Measurements from ENCODE around the gene PRSS56.

PRSS56 gene

DNA sequence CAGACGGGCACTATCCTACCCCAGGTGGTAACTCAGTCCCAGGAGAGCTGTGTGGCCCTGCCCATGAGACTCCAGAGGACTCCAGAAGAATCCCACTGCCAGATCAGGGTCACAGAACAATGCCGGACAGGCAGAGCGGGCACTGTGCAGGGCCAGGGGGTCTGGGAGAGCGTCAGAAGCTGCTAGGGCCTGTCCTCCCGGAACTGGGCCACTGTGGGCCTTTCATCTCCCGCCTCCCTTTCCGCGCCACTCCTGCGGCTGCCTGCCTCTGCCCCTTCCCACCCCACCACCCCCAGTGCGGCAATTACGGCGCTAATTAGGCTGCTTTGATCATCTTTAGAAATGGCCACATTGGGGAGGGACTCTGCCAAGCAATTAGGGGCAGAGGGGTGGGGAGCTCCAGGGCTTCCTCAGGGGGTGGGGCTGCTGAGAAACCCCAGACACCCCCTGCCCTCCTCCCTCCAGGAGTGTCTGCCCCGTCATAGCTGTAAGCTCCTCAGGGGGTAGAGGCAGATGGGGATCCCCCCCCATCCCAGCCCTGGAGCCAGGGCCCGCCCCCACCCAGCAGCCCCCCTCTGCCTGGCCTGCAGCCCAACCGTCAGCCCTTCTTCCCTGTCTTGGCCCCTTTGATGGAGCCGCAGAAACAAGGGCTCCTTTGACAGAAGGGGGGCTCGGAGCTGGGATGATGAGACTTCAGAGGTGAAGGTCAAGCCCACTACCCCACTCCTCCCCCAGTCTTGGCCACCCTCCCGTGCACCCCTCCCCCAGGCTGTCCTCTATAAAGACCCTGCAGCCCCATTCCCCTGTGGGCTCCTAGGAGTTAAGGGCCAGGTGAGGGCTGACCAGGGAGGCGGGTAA lies at the start of gene PRSS56:
PRSS56 (plus strand) TSS at position 808 of the 858 bp plus-strand sequence. CDS start 211 bp downstream, outside the sequence.
- DNase-seq (ENCODE audit: low read depth in 2 of 2) = no peak

DNA sequence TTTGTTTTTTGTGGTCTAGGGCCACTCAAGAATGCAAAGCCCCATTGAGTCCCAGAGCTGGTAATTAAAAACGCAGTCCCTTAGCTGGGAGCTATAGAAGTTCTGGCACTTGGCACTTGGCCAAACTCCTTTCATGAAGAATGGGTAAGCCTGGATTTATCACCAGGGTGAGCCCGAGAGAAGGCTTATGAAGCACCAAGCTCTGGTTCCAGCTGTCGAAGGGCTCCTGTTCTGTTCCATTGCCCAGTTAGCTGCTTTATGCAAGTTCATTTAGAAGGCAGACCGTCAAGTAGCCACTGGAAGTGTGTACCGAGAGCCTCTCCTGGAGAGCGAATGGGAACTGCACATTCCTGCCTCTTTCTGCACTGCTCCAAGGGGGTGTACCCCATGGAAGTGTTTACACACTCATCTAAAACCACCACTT lies 46.7 kb upstream of the PRSS56 start:
- no peak for DNase-seq (ENCODE audit: low read depth in 2 of 2)

DNA sequence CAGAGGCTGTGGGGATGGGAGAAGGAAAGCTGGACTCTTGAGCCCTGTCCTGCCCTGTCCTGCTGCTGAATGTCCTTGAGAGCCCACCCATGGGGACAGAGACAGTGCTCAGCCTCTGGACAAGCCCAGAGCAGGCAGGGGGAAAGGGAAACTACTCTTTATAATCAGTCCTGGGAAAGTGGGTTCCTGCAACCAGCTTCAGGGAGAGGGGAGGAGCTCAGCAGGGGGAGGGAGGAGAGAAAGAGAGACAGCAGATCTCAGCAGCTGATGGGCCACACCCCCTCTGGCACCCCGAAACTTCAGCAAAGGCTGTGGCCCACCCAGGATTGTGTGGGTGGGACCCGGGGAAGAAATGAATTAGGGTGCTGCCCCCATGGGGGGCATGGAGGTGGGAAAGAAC lies 44.1 kb upstream of the PRSS56 start:
- DNase-seq (ENCODE audit: low read depth in 2 of 2) = no peak

DNA sequence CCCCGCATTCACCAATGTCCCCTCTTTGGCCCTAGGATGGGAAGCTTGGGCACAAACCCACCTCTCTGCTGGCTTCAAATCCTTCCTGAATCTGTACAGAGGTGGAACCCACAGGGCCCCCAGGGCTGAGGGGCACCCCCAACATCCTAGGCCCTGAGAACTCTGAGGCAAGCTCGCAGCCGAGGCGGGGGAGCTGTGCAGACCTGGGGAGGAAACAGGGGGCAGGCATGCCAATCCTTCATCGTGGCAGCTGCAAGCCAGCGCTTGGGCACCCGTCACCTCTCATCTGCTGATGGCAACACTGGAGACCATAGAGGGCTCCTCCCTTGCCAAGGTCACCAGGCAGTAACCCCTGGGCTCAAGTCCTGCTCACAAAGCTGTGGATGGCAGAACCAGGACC lies 43.4 kb upstream of the PRSS56 start:
- DNase-seq (ENCODE audit: low read depth in 2 of 2) = no peak

DNA sequence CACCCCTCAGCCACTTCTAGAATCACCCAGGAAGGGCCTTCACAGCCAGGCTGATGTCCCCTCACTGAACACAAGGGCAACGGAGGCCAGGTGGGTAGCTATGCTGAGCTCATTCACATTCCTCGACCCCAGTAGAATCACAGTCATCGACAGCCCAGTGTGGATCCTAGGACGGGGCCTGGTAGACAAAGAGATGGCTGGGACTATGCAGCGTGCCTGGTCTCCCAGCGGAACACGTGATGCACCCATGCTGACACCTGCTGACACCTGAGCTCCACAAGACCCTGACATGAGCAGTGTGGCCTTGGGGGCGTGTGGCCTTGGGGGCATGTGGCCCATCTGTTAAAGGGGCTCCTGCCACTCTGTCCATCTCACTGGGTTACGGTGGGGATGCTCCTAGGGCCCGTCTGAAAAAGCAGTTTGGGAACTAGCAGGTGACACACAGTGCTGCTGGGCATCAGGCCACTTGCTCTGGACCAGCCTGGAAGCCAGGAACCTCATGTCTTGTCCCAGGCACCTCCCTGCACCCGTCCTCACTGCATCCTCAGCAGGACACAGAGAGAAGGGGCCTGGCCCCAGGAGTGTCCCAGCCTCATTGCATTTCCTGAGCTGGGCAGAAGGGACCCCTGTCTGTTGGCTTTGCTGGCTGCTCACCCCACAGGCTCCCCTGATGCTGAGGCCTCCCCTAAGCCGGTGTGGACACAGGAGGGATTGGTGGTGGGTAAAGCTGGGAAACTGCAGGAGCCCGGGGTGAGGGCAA lies 42.3 kb upstream of the PRSS56 start:
- no peak for DNase-seq (ENCODE audit: low read depth in 2 of 2)

DNA sequence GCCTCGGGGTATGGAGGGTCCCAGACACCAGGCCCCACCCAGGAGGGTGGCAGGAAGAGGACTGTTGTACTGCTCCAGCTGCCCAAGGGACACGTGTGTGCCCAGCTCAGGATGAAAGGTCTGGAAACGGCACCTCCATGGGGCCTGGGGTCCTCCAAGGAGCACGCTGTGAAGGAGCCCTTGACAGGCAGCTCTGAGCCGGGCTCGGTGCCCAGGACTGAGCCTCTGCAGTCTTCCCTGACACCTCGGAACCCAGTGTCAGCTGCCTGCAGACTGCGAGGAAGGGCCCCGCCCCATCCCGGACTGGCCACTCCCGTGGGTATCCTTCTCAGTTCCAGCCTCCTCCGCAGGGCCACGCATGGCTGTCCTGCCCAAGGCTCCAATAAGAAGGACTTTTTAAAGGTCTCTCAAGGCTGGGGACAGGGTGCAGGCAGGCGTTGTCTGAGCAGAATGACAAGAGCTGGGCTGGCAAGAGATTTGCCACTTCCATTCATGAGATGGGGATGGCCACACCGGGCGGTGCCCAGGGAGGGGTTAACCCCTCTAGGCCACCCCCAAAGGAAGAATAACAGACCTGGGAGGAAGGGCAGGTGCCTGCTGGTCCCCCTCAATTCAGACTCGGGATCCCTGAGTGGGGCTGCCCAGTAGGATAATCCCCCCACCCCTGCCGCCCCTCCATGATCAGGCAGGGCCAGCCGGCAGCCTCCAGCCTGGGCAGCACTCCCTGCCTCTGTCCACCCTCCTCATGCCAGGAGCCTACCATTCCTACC lies 41.4 kb upstream of the PRSS56 start:
- no peak for DNase-seq (ENCODE audit: low read depth in 2 of 2)

DNA sequence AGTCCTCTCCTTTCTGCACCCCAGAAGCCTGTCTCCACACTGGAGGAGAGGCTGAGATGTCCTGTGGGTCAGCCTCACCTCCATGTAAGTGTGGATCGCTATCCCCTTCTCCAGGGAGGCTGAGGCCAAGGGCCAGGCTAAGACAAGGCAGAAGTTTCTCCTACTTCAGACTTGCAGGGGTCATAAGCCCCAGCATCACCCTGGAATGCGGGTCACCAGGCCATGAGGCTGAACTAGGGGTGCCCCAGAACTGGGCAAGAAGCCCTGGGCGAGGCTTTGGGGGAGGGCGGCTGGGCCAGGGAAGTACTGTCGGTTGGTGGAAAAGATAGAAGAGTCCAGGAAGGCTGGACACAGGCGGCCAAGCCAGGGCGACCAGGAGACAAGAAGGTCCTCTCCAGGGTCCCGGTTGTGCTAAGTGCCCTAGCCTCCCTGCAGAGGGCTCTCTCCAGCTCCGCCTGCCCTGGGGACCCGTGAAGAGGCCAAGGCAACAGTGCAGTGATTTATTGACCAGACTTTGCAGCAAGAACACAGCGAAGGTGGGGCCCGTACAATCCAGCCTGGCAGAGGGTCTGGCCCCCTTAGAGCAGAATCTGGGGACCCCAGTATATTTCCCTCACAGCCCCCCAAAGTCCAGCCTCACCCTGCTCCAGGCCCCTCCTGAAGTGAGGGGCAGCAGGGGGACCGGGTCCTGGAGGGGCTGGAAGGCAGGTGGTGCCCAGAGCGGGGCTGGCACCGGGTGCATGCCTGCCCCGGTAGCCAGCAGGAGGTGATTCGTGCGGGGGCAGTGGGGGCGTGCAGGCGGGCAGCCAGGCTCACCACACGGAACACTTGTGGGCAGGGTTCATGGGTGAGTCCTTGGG lies 40.6 kb upstream of the PRSS56 start:
- DNase-seq (ENCODE audit: low read depth in 2 of 2) = no peak

DNA sequence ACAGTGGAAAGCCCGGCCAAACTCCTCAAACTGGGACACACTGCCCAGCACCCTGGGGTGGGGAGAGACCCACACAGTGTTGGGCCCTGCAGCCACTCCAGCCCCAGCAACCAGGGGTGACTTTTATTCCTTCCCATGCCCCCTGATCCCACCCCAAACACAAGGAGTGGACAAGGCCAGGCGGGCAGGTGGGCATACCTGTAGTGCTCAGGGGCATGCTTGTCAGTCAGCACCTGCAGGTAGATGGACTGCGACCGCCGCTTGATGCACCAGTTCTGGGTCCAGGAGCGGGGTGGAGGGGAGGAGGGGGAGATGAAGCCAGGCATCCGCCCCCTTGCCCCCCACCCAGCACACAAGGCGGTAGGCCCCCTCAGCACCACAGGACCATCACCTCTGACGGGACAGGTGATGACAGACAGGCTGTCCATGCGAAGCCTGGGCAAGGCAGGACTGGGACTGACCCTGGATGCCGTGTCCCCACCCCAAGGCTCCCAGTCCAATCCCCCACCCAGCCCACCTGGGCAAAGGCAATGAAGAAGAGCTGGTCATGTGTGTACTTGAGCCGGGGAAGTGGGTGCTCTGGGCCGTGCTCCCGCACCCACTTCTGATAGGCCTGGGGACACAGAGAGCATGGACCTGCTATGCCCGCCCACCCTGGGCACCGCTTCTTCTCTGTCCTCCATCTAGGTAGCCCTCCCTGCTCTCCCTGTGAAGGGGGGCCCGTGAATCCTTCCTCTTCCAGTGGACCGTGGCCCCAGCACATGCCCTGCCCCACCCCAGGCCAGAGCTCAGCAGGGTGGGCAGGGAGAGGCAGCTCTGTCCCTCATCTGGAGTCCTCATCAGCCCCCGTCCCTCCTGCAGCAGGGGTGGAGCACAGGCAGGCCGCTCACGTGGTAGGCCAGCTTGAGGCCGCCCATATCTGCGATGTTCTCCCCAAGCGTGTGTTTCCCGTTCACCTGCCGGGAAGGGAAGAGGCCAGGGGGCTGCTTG lies 39.7 kb upstream of the PRSS56 start:
- no peak for DNase-seq (ENCODE audit: low read depth in 2 of 2)

DNA sequence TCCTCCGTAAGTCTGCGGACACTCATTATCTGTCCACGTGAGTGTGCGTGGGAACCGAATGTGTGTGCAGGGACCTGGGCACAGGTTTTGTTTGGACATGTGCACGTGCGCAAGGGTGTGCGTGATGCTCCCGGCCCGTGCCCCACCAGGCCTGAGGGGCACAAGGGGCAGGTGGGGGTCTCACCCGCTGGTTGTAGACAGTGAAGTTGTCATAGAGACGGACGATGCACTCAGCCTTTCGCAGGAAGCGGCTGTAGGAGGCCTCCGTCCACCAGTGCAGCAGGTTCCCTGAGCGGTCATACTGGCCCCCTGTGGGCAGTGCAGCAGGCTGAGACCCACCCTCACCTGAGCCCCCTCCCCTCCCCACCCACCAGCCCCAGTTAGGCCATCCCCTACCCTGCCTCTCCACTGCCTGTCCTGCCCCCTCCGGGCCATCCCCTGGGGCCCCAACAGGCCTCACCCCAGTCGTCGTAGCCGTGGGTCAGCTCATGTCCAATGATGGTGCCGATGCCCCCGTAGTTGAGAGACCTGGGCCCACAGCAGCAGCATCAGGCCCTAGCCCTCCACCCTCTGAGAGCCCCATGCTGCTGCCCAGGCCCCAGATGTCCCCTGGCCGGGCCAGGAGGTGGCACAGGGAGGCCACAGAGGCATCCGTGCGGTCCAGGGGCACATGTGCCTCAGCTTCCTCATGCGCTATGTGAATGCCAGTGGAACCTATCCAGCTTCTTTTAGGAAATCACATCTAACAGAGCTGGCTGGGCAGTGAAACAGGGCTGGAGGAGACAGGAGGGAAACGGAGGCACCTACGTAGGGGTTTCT lies 38.7 kb upstream of the PRSS56 start:
- no peak for DNase-seq (ENCODE audit: low read depth in 2 of 2)

DNA sequence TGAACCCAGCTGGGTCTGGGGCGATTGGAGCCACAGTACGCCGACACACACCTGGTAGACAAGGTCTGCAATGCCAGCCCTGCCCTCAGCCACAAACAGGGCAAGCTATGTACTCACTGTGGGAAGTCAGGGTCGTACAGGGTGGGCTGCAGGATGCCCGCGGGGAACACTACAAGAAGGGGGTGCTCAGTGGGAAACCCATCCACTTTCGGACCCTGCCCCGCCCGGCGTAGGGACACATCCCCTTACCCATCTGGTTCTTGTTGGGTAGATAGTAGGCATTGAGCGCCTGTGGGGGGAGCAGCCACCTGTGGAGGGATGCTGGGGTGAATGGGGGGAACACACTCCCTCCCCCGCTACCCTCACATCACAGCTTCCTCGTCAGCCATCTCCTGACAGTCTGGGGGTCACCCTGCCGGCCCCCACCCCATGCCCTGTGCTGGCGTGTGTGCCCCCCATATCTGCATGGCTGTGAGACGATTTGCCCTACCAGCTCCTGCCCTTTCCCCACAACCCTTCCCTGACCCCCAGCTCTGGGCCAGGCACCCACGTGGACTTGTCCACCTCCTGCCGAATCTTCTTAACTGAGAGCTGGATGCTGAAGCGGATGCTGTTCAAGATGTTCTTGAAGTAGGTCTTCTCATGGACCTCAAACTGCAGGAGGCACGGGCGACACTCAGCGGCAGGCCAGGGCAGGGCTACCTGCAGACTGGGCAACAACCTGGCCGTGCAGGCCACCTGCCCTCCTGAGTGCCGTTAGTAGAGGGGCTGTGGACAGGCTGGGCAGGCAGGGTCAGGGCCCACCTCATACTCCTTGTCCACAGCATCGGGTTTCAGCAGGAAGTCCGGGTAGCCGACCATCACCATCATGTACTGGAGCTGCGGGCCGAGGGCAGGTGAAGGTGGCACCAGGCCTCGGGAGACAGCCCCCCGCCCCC lies 37.6 kb upstream of the PRSS56 start:
- no peak for DNase-seq (ENCODE audit: low read depth in 2 of 2)

DNA sequence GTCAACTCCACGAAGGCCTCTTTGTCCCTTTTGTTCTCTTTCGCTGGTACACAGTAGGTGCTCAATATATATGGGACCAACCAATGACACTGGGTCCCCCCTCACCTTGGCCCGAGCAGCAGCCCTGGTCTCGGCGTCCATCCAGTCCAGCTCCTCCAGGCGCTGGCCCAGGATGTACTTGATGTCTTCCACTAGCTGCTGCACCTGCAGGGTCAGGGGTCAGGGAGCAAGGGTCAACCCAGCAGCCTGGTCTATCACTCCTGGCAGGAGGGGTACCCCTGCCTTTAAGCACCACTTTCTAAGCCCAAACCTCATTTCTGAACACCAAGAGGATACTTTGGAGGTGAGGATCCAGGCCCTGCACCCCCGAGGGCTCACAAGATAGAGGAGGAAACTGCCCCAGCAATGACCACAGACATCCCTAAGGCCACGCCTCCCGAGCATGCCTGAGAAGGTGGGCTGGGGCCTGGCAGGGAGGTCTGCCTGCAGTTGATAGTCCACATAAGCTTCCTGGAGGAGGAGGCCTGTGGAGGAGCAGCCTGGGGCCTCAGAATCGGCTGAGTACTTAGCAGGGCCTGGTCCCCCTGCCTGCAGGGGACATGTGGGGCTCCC lies 36.8 kb upstream of the PRSS56 start:
- DNase-seq (ENCODE audit: low read depth in 2 of 2) = no peak

DNA sequence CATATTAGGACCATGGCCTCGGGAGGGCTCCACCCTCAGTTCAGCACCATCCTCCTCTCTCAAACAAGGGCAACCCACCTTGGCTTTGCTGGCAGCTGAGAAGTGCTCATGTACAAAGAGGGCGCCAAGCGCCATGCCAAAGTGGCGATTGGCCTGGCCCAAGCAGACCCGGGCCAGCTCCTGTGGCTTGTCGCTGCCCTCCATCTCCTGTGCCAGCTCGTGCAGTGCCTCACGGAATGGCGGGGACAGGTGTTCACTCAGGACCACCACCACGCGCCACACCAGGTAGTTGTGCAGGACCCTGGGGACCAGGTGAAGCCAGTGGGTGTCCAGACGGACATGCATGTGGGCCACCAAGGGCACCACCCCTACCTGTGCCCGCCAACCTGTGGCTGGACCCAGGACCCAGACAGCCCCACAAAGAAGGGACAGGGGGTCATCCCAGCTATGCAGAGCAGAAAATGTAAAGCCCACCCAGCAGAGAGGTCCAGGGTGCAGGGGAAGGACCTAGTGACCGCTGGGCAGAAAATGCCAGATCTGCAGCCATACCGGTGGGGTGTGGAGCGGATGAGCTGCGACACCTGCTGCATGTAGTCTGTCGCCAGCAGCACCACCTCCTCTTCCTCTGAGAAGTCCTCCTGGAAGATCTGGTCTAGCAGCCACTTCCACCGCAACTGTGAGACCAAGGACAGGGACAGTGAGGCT lies 36.1 kb upstream of the PRSS56 start:
- no peak for DNase-seq (ENCODE audit: low read depth in 2 of 2)

DNA sequence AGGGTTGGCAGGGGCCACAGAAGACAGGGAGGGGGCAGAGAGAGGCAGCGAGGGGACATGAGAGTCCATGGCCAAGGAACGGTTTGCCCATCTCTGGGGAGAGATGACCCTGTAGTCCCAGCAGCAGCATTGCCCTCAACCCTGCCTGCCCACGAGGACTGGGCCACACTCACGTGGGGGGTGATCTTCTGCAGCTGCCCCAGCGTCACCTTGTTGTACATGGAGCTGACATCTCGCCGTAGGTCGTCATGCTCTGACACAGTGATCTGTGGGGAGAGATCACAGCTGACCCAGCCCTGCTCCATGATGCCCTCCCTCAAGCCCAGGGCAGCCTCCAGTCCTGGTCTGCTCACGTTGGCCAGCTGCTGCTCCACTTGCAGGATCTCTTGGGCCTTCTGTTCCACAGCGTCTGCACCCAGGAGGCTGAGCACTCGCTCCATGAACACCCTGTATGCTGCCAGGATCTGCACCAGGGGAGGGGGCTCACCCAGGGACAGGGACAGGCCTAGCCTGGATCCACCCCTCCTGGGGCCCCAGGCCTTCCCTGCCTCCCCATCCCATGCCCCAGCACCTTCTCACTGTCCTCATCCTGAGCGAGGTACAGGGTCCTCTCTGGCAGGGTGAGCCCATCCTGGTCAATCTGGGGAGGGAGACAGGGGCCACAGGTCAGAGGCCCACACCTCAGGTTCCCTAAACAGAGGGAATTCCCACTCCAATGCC lies 35.4 kb upstream of the PRSS56 start:
- DNase-seq (ENCODE audit: low read depth in 2 of 2) = no peak

DNA sequence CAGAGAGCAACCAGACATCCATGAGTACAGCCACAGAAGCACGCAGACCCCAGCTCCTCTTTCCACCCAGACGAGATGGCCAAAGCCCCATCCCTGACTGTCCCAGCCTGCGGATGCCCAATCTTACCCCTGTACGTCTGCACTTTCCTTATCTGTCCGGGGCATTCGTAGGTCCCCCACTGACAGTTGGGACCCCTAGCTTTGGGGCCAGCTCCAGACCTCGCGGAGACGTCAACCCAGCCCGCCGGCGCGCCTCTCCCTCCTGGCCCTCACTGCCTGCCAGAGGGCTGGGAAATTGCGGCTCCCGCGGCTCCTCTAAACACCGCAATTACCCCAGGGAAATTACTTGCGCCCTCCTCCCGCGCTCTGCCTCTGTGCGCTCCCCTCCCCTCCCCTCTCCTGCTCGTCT lies 34.8 kb upstream of the PRSS56 start:
- no peak for DNase-seq (ENCODE audit: low read depth in 2 of 2)

DNA sequence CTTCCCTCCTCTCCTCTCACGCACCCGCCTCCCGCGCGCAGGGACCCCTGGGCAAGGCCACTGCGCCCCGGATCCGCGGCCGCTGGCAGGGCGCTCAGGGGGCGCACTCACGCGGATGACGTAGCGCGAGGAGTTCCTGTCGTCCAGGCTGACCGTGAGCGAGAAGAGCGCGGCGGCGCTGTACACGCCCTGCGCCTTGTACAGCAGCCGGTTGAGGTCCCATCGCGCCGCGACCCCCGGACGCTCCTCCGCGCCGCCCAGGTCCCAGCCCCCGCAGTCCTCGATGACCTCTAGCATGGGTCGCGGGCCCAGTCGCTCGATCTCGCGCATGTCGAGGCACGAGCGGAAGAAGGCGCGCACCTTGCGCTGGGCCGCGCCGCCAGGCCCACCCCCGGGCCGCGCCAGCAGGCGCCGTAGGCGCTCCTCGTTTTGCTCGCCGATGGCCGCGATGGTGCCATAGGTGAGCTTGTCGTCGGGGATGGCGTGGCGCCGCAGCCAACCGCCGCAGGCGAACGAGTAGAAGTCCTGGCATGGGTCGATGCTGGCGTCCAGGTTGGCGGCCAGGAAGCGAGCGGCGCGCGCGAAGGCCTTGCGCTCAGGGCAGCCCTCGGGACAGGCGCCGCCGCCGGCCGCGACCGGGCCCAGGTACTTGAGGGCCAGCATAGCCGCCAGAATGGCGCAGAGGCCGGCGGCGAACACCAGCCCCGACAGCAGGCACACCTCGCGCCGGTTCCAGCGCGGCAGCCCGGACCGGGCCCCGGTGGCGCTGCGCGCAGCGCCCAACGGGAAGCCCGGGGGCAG lies 34.2 kb upstream of the PRSS56 start:
- no peak for DNase-seq (ENCODE audit: low read depth in 2 of 2)

Data from stimulated activated CD8-positive, alpha-beta memory T cell treated with anti-CD3 and anti-CD28 coated beads, Interleukin-15, amount 100 ng/mL, for 4 hours (primary cell).